OCI-LY7 (cell line): ENCODE data around the gene MED31. TPM values are rescaled to one million over a fixed set of nuclear protein-coding genes. Genes with fewer than 3 reads are reported as not detected.

ENCODE experiments used
- BruUV-seq: library from RNA; stranded (reverse); fragments of 400-500 nt; replicated peaks from 2 replicates; lab custom pipeline; 2021; lab: Mats Ljungman, UMichigan
- CTCF ChIA-PET: fragments of 300-600 bp; sonication (Branson Sonifier 250); formaldehyde crosslinking; loops from one replicate; lab custom pipeline; 2022; ENCODE audit warnings: antibody characterized with exemption; ENCODE audit not compliant: unreplicated experiment; lab: Charles Lee
- POLR2A ChIA-PET: fragments of 300-600 bp; sonication (Branson Sonifier 250); formaldehyde crosslinking; loops from one replicate; lab custom pipeline; 2022; ENCODE audit warnings: antibody characterized with exemption; lab: Charles Lee
- DNase-seq: peaks from one replicate; pipeline ENCODE4 v3.0.0-alpha.2; 2015; ENCODE audit warnings: low spot score
- H2AFZ ChIP-seq: fragments of 200-600 bp; sonication (generic), shearing (Covaris generic); 2 replicates; pipeline ENCODE4 v1.6.1; 2014; ENCODE audit warnings: mild to moderate bottlenecking, antibody characterized with exemption, low read length, moderate library complexity
- H3K27ac ChIP-seq: fragments of 200-600 bp; sonication (generic); 2 replicates; pipeline ENCODE4 v1.5.1; 2014; ENCODE audit warnings: mixed run types, low read depth, mild to moderate bottlenecking, moderate library complexity, low read length, inconsistent platforms; ENCODE audit not compliant: poor library complexity, severe bottlenecking
- H3K36me3 ChIP-seq: fragments of 200-600 bp; sonication (generic); 2 replicates; pipeline ENCODE4 v1.6.1; 2014; ENCODE audit warnings: mild to moderate bottlenecking, antibody characterized with exemption, low read length, moderate library complexity, mixed read lengths; ENCODE audit not compliant: insufficient read depth
- H3K4me1 ChIP-seq: fragments of 200-600 bp; sonication (generic); 2 replicates; pipeline ENCODE4 v1.5.1; 2014; ENCODE audit warnings: mild to moderate bottlenecking, low read length; ENCODE audit not compliant: insufficient read depth, poor library complexity, severe bottlenecking
- H3K4me2 ChIP-seq: fragments of 200-600 bp; sonication (generic); 2 replicates; pipeline ENCODE4 v1.6.1; 2014; ENCODE audit warnings: mild to moderate bottlenecking, low read length
- H3K4me3 ChIP-seq: fragments of 200-600 bp; sonication (generic); 2 replicates; pipeline ENCODE4 v1.5.1; 2014; ENCODE audit warnings: mild to moderate bottlenecking, low read depth, low read length; ENCODE audit not compliant: poor library complexity, severe bottlenecking
- H3K79me2 ChIP-seq: fragments of 200-600 bp; sonication (generic); 2 replicates; pipeline ENCODE4 v1.6.1; 2016; ENCODE audit warnings: low read depth, mild to moderate bottlenecking, low read length, moderate library complexity, mixed read lengths; ENCODE audit not compliant: insufficient read depth
- H3K9me2 ChIP-seq: fragments of 200-600 bp; sonication (generic); 2 replicates; pipeline ENCODE4 v1.6.1; 2016; ENCODE audit warnings: mild to moderate bottlenecking, low read length, mixed read lengths; ENCODE audit not compliant: insufficient read depth
- H3K9me3 ChIP-seq: fragments of 200-600 bp; sonication (generic); 2 replicates; pipeline ENCODE4 v1.6.1; 2014; ENCODE audit warnings: mild to moderate bottlenecking, mixed run types, low read length, mixed read lengths
- H4K20me1 ChIP-seq: fragments of 200-600 bp; sonication (generic); 2 replicates; pipeline ENCODE4 v1.6.1; 2014; ENCODE audit warnings: mild to moderate bottlenecking, antibody characterized with exemption, low read length, moderate library complexity, mixed read lengths; ENCODE audit not compliant: insufficient read depth
- EZH2phosphoT487 ChIP-seq: fragments of 200-600 bp; sonication (generic); IDR thresholded peaks from 2 replicates; pipeline ENCODE4 v1.6.1; 2018; ENCODE audit warnings: low read depth, borderline replicate concordance, mild to moderate bottlenecking, mixed run types, antibody characterized with exemption, low read length, moderate library complexity, mixed read lengths
- intact Hi-C: fragments of 100-400 bp; cut with micrococcal nuclease; formaldehyde crosslinking; loops from one replicate; pipeline ENCODE4 v1.10.0; 2022; ENCODE audit not compliant: unreplicated experiment
- total RNA-seq, 2 experiments: library from RNA; depleted of rRNA in 1 of 2; stranded (reverse); fragments of >200 nt in 1 of 2; shearing (Covaris generic) in 1 of 2; gene quantifications; 2 replicates each; pipeline ENCODE4 v1.2.3, GENCODE V29; 2014 to 2022
- TF ChIP-seq, protein P1 (sequence below): fragments of 200-600 bp; sonication (generic); conservative IDR thresholded peaks from 2 replicates; pipeline ENCODE4 v1.5.1; 2014; ENCODE audit warnings: mild to moderate bottlenecking, antibody characterized with exemption, low read length, moderate library complexity, mixed read lengths

MED31 gene
- total RNA-seq, 2 experiments from 2014 or later, result 14.6 to 25.2 TPM

DNA sequence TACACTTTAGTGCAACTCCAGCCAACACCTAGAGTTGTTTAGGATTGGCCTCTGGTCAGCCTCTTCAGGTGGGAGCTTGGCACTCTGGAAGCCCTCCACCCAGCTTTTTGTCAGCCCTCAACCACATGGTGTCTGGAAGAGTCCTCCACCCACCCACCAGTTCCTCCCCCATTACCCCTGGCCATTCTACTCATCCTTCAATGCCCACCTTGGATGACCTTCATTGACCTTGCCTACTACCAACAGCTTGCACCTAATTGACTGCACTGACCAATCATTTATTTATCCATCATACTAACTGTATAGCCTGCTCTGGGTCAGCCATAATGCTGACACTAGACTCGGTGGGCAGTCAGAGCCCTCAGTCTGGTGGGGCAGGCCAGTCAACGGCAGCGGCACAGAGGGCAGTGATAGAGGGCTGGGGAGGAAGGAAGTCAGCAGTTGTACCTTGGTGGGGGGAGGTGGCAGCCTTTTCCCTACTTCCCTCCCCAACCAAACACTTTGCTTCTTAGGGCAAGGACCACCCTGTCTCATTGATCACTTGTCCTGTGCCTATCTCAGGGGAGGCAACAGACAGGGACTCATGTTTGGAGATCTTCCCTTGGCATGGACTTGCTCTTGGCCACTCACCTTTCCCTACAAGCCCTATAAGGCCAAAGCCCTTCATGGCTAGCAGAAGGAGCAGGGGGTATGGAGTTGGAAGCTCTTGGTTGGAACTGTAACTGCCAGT, 32.5 kb upstream of the MED31 start:
- H3K27ac ChIP-seq, result no peak overlapping the region
- no peaks in the 10 kb centered on the region for H3K79me2 ChIP-seq
- H3K9me3 ChIP-seq, result no peaks in the 10 kb centered on the region
- no peaks in the 10 kb centered on the region for H3K4me1 ChIP-seq
- H4K20me1 ChIP-seq, result no peaks in the 10 kb centered on the region
- ChIA-PET CTCF (no interaction called here), POLR2A (no interaction called here)
- no peak overlapping the region for H2AFZ ChIP-seq
- no peak overlapping the region for H3K4me2 ChIP-seq
- no TSS peak for BruUV-seq
- DNase-seq, result no peak
- H3K9me2 ChIP-seq, result no peaks in the 10 kb centered on the region
- no peak overlapping the region for H3K4me3 ChIP-seq
- intact Hi-C loops, result no loop called here
- no peaks in the 10 kb centered on the region for H3K36me3 ChIP-seq
- TF ChIP-seq, protein P1, sequence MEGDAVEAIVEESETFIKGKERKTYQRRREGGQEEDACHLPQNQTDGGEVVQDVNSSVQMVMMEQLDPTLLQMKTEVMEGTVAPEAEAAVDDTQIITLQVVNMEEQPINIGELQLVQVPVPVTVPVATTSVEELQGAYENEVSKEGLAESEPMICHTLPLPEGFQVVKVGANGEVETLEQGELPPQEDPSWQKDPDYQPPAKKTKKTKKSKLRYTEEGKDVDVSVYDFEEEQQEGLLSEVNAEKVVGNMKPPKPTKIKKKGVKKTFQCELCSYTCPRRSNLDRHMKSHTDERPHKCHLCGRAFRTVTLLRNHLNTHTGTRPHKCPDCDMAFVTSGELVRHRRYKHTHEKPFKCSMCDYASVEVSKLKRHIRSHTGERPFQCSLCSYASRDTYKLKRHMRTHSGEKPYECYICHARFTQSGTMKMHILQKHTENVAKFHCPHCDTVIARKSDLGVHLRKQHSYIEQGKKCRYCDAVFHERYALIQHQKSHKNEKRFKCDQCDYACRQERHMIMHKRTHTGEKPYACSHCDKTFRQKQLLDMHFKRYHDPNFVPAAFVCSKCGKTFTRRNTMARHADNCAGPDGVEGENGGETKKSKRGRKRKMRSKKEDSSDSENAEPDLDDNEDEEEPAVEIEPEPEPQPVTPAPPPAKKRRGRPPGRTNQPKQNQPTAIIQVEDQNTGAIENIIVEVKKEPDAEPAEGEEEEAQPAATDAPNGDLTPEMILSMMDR, result no peak
- TF ChIP-seq EZH2phosphoT487, result no peak

DNA sequence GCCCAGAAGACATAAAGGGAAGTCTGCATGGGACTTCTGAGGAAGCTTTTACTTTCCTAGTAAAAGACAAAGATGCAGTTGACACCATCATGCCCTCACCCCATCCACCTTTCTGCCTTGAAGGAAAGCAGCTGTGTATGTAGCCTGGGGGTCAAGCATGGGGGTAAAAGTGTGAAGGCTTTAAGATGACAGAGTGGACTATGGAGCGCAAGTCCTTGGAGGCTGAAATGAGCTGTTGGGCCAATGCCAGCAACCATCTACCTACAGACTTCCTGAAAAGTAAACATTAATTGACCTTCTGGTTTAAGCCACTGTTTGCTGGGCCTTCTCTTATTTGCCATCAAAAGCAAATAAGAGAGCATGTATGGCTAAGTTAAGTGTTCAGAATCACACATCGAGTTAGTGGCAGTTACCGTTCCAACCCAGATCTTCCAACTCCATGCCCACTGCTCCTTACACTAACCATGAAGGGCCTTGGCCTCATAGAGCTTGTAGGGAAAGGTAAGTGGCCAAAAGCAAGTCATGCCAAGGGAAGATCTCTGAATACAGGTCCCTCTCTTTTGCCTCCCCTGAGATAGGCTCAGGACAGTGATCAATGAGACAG, 31.8 kb upstream of the MED31 start:
- no peak overlapping the region for H2AFZ ChIP-seq
- POLR2A ChIA-PET, result interaction anchor here (0.6 to 0.7 kb wide), 2 partner anchors 17 to 73 kb away, joined by 3 to 4 read pairs; partner anchors contain the start of gene XAF1
- no peaks in the 10 kb centered on the region for H3K79me2 ChIP-seq
- no peaks in the 10 kb centered on the region for H3K9me2 ChIP-seq
- no peak overlapping the region for H3K4me2 ChIP-seq
- H3K36me3 ChIP-seq, result no peaks in the 10 kb centered on the region
- H3K4me1 ChIP-seq, result no peaks in the 10 kb centered on the region
- DNase-seq, result no peak
- no peaks in the 10 kb centered on the region for H3K9me3 ChIP-seq
- no peaks in the 10 kb centered on the region for H4K20me1 ChIP-seq
- H3K27ac ChIP-seq, result no peak overlapping the region
- BruUV-seq, result no TSS peak
- H3K4me3 ChIP-seq, result no peak overlapping the region
- CTCF ChIA-PET, result no interaction called here
- TF ChIP-seq, protein P1, result no peak
- TF ChIP-seq EZH2phosphoT487, result no peak
- intact Hi-C loops, result no loop called here

DNA sequence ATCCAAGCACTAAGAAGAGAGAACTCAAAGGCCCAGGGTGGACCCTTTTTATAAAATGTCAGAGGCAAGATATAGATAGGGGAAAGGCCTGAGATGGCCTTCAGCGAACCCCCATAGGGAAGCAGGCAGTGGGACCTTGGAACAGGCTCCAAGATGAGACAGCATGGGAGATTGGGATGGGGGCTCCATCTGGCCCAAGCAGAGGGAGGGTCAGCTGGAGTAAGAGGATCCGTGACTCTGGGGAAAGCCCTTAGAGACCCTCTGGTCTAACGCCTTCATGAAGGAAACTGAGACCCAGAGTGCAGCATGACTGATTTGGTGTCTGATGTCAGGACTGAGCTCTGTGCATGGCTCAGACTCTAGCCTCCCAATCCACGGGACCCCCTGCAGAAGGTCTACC, 30.9 kb upstream of the MED31 start:
- H3K9me2 ChIP-seq, result no peaks in the 10 kb centered on the region
- H3K27ac ChIP-seq, result no peak overlapping the region
- no peak overlapping the region for H3K4me2 ChIP-seq
- no peaks in the 10 kb centered on the region for H3K4me1 ChIP-seq
- ChIA-PET CTCF (no interaction called here), POLR2A (interaction anchor here (0.7 kb wide), 1 partner anchor 18 kb away, joined by 3 read pairs; no protein-coding TSS in a partner anchor)
- no peaks in the 10 kb centered on the region for H3K9me3 ChIP-seq
- no peak overlapping the region for H3K4me3 ChIP-seq
- no peaks in the 10 kb centered on the region for H3K79me2 ChIP-seq
- no peak overlapping the region for H2AFZ ChIP-seq
- TF ChIP-seq EZH2phosphoT487, result no peak
- TF ChIP-seq, protein P1, result no peak
- no peaks in the 10 kb centered on the region for H4K20me1 ChIP-seq
- no peak for DNase-seq
- intact Hi-C loops, result no loop called here
- BruUV-seq, result no TSS peak
- H3K36me3 ChIP-seq, result no peaks in the 10 kb centered on the region
